GM04503 (cell line): ENCODE data around the gene DCAF10.
A peak's percentile ranks its signal among the peaks of the same experiment; 100 is the strongest.
"Not testable (repeated sequence)": the region's sequence is repeated elsewhere in the genome, so short reads cannot be mapped to it uniquely, and the experiment has no call there.

ENCODE experiments used
- DNase-seq: peaks from one replicate; pipeline ENCODE4 v3.0.0-alpha.2; 2012; ENCODE audit warnings: low read depth

DCAF10 gene

GRCh38 chr9:37792122-37792521 is 8.5 kb upstream of the DCAF10 start:
- no peak for DNase-seq

GRCh38 chr9:37796232-37796631 is 4.4 kb upstream of the DCAF10 start:
- DNase-seq: no peak

GRCh38 chr9:37798677-37799076 is 1.9 kb upstream of the DCAF10 start:
- DNase-seq: no peak

- DNase-seq: no peak
Measured at GRCh38 chr9:37801287-37801850, 772 bp downstream of the DCAF10 start.

GRCh38 chr9:37801959-37802711 is 1.5 kb downstream of the DCAF10 start:
- DNase-seq: no peak

GRCh38 chr9:37806271-37806670 is 5.7 kb downstream of the DCAF10 start:
- no peak for DNase-seq

- DNase-seq: not testable (repeated sequence)
Measured at GRCh38 chr9:37809676-37810075, 9.1 kb downstream of the DCAF10 start.

GRCh38 chr9:37811906-37812476 is 11.4 kb downstream of the DCAF10 start:
- no peak for DNase-seq

GRCh38 chr9:37812773-37813379 is 12.3 kb downstream of the DCAF10 start:
- DNase-seq: no peak

GRCh38 chr9:37818849-37819248 is 18.3 kb downstream of the DCAF10 start:
- DNase-seq: no peak

GRCh38 chr9:37820142-37820541 is 19.5 kb downstream of the DCAF10 start:
- DNase-seq: no peak

- not testable (repeated sequence) for DNase-seq
Measured at GRCh38 chr9:37825174-37825573, 24.6 kb downstream of the DCAF10 start.

- no peak for DNase-seq
Measured at GRCh38 chr9:37827483-37828165, 27.0 kb downstream of the DCAF10 start.

- DNase-seq: no peak
Measured at GRCh38 chr9:37835821-37836220, 35.2 kb downstream of the DCAF10 start.

GRCh38 chr9:37836386-37836785 is 35.8 kb downstream of the DCAF10 start:
- no peak for DNase-seq

GRCh38 chr9:37839496-37840461 is 39.2 kb downstream of the DCAF10 start:
- no peak for DNase-seq

- peak; percentile 21 for DNase-seq
Measured at GRCh38 chr9:37840560-37841194, 40.1 kb downstream of the DCAF10 start.

- DNase-seq: no peak
Measured at GRCh38 chr9:37852222-37852621, 51.6 kb downstream of the DCAF10 start.

GRCh38 chr9:37856551-37856950 is 56.0 kb downstream of the DCAF10 start:
- DNase-seq: no peak

- DNase-seq: no peak
Measured at GRCh38 chr9:37859043-37859442, 58.4 kb downstream of the DCAF10 start.

GRCh38 chr9:37862530-37862929 is 61.9 kb downstream of the DCAF10 start:
- DNase-seq: no peak
